CD4-positive, alpha-beta T cell treated with Interferon alpha-2 for 1 hour (primary cell): ENCODE measurements around the gene VOPP1.

Experiments
- DNase-seq, 2 donors: peaks; one replicate each; pipeline ENCODE4 v3.0.0-alpha.2; 2020 to 2022

The VOPP1 gene

GRCh38 chr7:55427342-55427741, 145.0 kb downstream of the VOPP1 start:
- DNase-seq, result no peak

DNA sequence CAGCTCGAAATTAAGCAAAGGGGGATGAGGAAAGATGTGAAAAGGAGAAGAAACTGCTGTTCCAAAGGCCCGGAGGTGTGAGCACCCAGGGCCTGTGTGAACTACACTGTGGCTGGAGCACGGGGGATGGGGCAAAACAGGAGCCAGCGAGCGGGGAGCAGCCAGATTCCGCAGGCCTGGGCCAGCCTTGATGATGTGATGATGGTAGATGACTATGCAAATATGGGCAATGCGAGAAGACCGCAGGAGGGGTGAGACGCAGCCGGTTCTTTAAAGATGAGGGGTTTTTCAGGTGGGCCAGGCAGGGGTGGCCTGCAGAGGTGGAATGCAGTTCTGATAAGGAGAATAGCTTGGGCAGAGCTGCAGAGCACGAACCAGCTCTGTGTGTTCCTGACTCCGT, 145.6 kb downstream of the VOPP1 start:
- no peak for DNase-seq

DNA sequence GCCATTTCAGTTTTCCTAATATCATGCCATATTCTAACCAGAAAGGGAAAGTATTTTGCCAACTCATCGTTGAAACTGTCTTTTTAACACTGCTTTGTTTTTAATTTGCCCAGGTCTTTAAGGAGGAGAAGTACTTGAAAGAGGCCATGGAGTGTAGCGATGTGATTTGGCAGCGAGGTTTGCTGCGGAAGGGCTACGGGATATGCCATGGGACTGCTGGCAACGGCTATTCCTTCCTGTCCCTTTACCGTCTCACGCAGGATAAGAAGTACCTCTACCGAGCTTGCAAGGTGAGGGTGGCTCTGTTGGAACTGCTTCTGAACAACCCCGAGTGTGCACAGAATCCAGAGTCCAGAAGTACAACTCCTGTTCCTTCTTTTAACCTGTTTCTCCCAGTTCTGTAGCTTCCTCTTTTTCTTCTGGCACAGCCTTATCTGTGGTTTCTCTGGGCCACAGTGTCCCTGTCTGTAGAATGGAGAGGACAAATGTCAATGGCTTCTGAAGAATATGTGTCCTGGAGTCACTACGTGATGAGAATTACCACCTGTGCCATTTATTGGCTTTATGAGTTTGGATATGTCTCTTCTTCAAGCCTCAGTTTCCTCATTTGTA, 147.1 kb downstream of the VOPP1 start:
- DNase-seq, result no peak

- DNase-seq, result no peak
Measured at GRCh38 chr7:55423891-55424290, 148.4 kb downstream of the VOPP1 start.

DNA sequence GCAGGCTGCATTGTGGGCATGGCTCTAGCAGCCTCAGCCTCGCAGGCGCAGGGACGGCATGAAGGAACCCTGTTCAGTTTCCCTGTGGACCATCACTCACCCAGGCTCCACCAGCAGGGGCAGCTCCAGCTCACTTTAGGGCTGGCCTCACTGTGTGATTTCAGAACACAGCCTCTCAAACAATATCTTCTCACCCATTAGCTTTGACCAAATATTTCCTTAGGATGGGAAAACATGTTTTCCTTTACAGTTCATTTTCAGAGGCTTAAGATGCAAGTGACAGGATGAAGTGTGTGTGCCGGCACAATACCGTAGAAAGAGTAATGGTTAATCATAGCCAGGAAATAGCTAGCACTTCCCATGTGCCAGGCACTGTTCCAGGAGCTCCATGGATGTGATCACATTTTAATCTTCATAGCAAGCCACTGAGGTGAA, 149.0 kb downstream of the VOPP1 start:
- DNase-seq, result no peak
